ENCODE data around the gene CTSW.

The CTSW gene

GRCh38 chr11:65858681-65859087, 21.0 kb upstream of the CTSW start:
- Histone ChIP-seq H3K18ac (ENCODE audit: low read depth in 1 of 2, low read length in 2 of 2) (peak overlapping the region; percentile 74 to 77), H2AFZ (ENCODE audit: low read depth, low read length) (no peak overlapping the region), H3K23ac (ENCODE audit: low read length in 2 of 2) (no peak overlapping the region), H3K4me1 (ENCODE audit: control insufficient read depth, insufficient read depth, low read depth, low read length) (peaks cover 45% of the 10 kb centered on the region), H3K79me1 (replicated peaks; ENCODE audit: low read length, poor library complexity, severe bottlenecking) (peaks cover 6% of the 10 kb centered on the region), H3K4ac (ENCODE audit: low read depth in 1 of 2, low read length in 2 of 2) (peak overlapping the region; percentile 52 to 63), H2BK12ac (ENCODE audit: low read length in 2 of 2) (peak overlapping the region in 1 of 2 experiments; percentile 70), H3K9ac (ENCODE audit: low read length) (peak overlapping the region; percentile 94), H2AK5ac (ENCODE audit: low read length, severe bottlenecking) (peak overlapping the region; percentile 17), H3K27me3 (ENCODE audit: control insufficient read depth in 1 of 2, insufficient read depth in 1 of 2, low read length in 2 of 2) (no peaks in the 10 kb centered on the region), H3K9me3 (ENCODE audit: control insufficient read depth, low read length) (no peaks in the 10 kb centered on the region), H3K4me2 (ENCODE audit: low read length, poor library complexity, severe bottlenecking) (peak overlapping the region; percentile 72), H3K27ac (ENCODE audit: low read length, poor library complexity, severe bottlenecking) (peak overlapping the region; percentile 97), H3K36me3 (ENCODE audit: control insufficient read depth in 1 of 2, insufficient read depth in 2 of 2, low read depth in 1 of 2, low read length in 2 of 2) (peaks cover 46 to 48% of the 10 kb centered on the region in 2 experiments), H4K8ac (ENCODE audit: low read length) (peak overlapping the region; percentile 35), H2BK15ac (ENCODE audit: low read depth, poor library complexity, severe bottlenecking) (no peak overlapping the region), H3K14ac (ENCODE audit: low read length in 2 of 2) (no peak overlapping the region), H2BK120ac (ENCODE audit: low read depth, low read length) (no peak overlapping the region), H3K4me3 (ENCODE audit: insufficient read depth in 1 of 2, low read depth in 1 of 2, low read length in 2 of 2) (peak overlapping the region; percentile 49 to 94), H4K91ac (ENCODE audit: low read length) (no peak overlapping the region), H2BK5ac (ENCODE audit: low read depth, low read length, poor library complexity, severe bottlenecking) (peak overlapping the region; percentile 54)
- 2% methylated on average over 10 of the region's 10 CpGs for WGBS
- no peak for DNase-seq

GRCh38 chr11:65859095-65859811, 20.4 kb upstream of the CTSW start:
- no peaks in the 10 kb centered on the region for H3K27me3 ChIP-seq (ENCODE audit: control insufficient read depth in 1 of 2, insufficient read depth in 1 of 2, low read length in 2 of 2)
- peak overlapping the region; percentile 57 for H2BK5ac ChIP-seq (ENCODE audit: low read depth, low read length, poor library complexity, severe bottlenecking)
- H2BK120ac ChIP-seq (ENCODE audit: low read depth, low read length): peak overlapping the region; percentile 86
- under 1% methylated on average over 46 of the region's 46 CpGs for WGBS
- H3K4me2 ChIP-seq (ENCODE audit: low read length, poor library complexity, severe bottlenecking): peak overlapping the region; percentile 91
- H4K8ac ChIP-seq (ENCODE audit: low read length): peak overlapping the region; percentile 86
- H3K9ac ChIP-seq (ENCODE audit: low read length): peak overlapping the region; percentile 96
- H3K14ac ChIP-seq (ENCODE audit: low read length in 2 of 2): no peak overlapping the region
- peak overlapping the region; percentile 82 to 92 for H3K4ac ChIP-seq (ENCODE audit: low read depth in 1 of 2, low read length in 2 of 2)
- H3K23ac ChIP-seq (ENCODE audit: low read length in 2 of 2): no peak overlapping the region
- H3K36me3 ChIP-seq (ENCODE audit: control insufficient read depth in 1 of 2, insufficient read depth in 2 of 2, low read depth in 1 of 2, low read length in 2 of 2): peaks cover 46 to 48% of the 10 kb centered on the region in 2 experiments
- H4K91ac ChIP-seq (ENCODE audit: low read length): peak overlapping the region; percentile 92
- H3K79me1 ChIP-seq (replicated peaks; ENCODE audit: low read length, poor library complexity, severe bottlenecking): peaks cover 6% of the 10 kb centered on the region
- peak overlapping the region in 1 of 2 experiments; percentile 70 for H2BK12ac ChIP-seq (ENCODE audit: low read length in 2 of 2)
- H3K9me3 ChIP-seq (ENCODE audit: control insufficient read depth, low read length): no peaks in the 10 kb centered on the region
- peak overlapping the region; percentile 98 for H3K27ac ChIP-seq (ENCODE audit: low read length, poor library complexity, severe bottlenecking)
- DNase-seq: peak; percentile 98
- H2BK15ac ChIP-seq (ENCODE audit: low read depth, poor library complexity, severe bottlenecking): peak overlapping the region; percentile 89
- H3K18ac ChIP-seq (ENCODE audit: low read depth in 1 of 2, low read length in 2 of 2): peak overlapping the region; percentile 74 to 77
- H3K4me3 ChIP-seq (ENCODE audit: insufficient read depth in 1 of 2, low read depth in 1 of 2, low read length in 2 of 2): peak overlapping the region; percentile 93 to 94
- H2AFZ ChIP-seq (ENCODE audit: low read depth, low read length): peak overlapping the region; percentile 24
- peaks cover 44% of the 10 kb centered on the region for H3K4me1 ChIP-seq (ENCODE audit: control insufficient read depth, insufficient read depth, low read depth, low read length)
- peak overlapping the region; percentile 34 for H2AK5ac ChIP-seq (ENCODE audit: low read length, severe bottlenecking)

- 8% methylated on average over 16 of the region's 16 CpGs for WGBS
These were observed 19.8 kb upstream of the CTSW start for GRCh38 chr11:65859812-65860277.

More at GRCh38 chr11:65859812-65860277, 19.8 kb upstream of the CTSW start:
- Histone ChIP-seq H2AFZ (ENCODE audit: low read depth, low read length) (no peak overlapping the region), H3K9me3 (ENCODE audit: control insufficient read depth, low read length) (no peaks in the 10 kb centered on the region), H3K14ac (ENCODE audit: low read length in 2 of 2) (peak overlapping the region in 1 of 2 experiments; percentile 13), H3K27me3 (ENCODE audit: control insufficient read depth in 1 of 2, insufficient read depth in 1 of 2, low read length in 2 of 2) (no peaks in the 10 kb centered on the region), H2BK5ac (ENCODE audit: low read depth, low read length, poor library complexity, severe bottlenecking) (peak overlapping the region; percentile 57), H3K18ac (ENCODE audit: low read depth in 1 of 2, low read length in 2 of 2) (peak overlapping the region; percentile 59 to 65), H3K4me1 (ENCODE audit: control insufficient read depth, insufficient read depth, low read depth, low read length) (peaks cover 44% of the 10 kb centered on the region), H3K4me2 (ENCODE audit: low read length, poor library complexity, severe bottlenecking) (peak overlapping the region; percentile 91), H3K9ac (ENCODE audit: low read length) (peak overlapping the region; percentile 96), H4K8ac (ENCODE audit: low read length) (peak overlapping the region; percentile 86), H3K79me1 (replicated peaks; ENCODE audit: low read length, poor library complexity, severe bottlenecking) (peaks cover 9% of the 10 kb centered on the region), H2BK15ac (ENCODE audit: low read depth, poor library complexity, severe bottlenecking) (peak overlapping the region; percentile 71), H2BK120ac (ENCODE audit: low read depth, low read length) (peak overlapping the region; percentile 86), H2BK12ac (ENCODE audit: low read length in 2 of 2) (peak overlapping the region; percentile 23 to 69), H3K4ac (ENCODE audit: low read depth in 1 of 2, low read length in 2 of 2) (peak overlapping the region; percentile 82 to 92), H3K36me3 (ENCODE audit: control insufficient read depth in 1 of 2, insufficient read depth in 2 of 2, low read depth in 1 of 2, low read length in 2 of 2) (peaks cover 46 to 48% of the 10 kb centered on the region in 2 experiments), H3K27ac (ENCODE audit: low read length, poor library complexity, severe bottlenecking) (peak overlapping the region; percentile 98), H4K91ac (ENCODE audit: low read length) (peak overlapping the region; percentile 92), H3K4me3 (ENCODE audit: insufficient read depth in 1 of 2, low read depth in 1 of 2, low read length in 2 of 2) (peak overlapping the region; percentile 93 to 94), H2AK5ac (ENCODE audit: low read length, severe bottlenecking) (peak overlapping the region; percentile 34), H3K23ac (ENCODE audit: low read length in 2 of 2) (peak overlapping the region in 1 of 2 experiments; percentile 11)
- no peak for DNase-seq
